Activated CD4-positive, CD25-positive, alpha-beta regulatory T cell (primary cell): ENCODE data around the gene KCNAB3.
A peak's percentile ranks its signal among the peaks of the same experiment; 100 is the strongest.

Source experiments
- DNase-seq, 4 experiments: peaks; one replicate each; lab custom pipeline; 2025; lab: John Stamatoyannopoulos, UW

Gene KCNAB3

GRCh38 chr17:7940743-7941142, 11.1 kb upstream of the KCNAB3 start:
- no peak for DNase-seq

GRCh38 chr17:7940034-7940433, 10.4 kb upstream of the KCNAB3 start:
- DNase-seq = no peak

- no peak for DNase-seq
These were observed 6.2 kb upstream of the KCNAB3 start for GRCh38 chr17:7935859-7936258.

- no peak for DNase-seq
These were observed 3.3 kb upstream of the KCNAB3 start for GRCh38 chr17:7932949-7933348.

GRCh38 chr17:7932483-7932891, 2.8 kb upstream of the KCNAB3 start:
- no peak for DNase-seq

GRCh38 chr17:7931709-7932482, 2.2 kb upstream of the KCNAB3 start, which contains the start of the genes CNTROB and TRAPPC1:
TSS of gene CNTROB (plus strand) at chr17:7932206. CDS start at chr17:7933080, 874 bp downstream.
TSS of gene TRAPPC1 (minus strand) at chr17:7931946. CDS start at chr17:7931829, 117 bp downstream.
- peak; percentile 97 to 99 (median 98) for DNase-seq

GRCh38 chr17:7930841-7931631, 1.4 kb upstream of the KCNAB3 start:
- DNase-seq = no peak

GRCh38 chr17:7927596-7927995, 2.1 kb downstream of the KCNAB3 start:
- no peak for DNase-seq

- peak; percentile 62 to 72 (median 70) for DNase-seq
These were observed 6.6 kb downstream of the KCNAB3 start for GRCh38 chr17:7922845-7923628.

- DNase-seq = no peak
These were observed 7.3 kb downstream of the KCNAB3 start for GRCh38 chr17:7922269-7922844.

- DNase-seq = no peak
These were observed 12.8 kb downstream of the KCNAB3 start for GRCh38 chr17:7916808-7917207.

- DNase-seq = no peak
These were observed 13.3 kb downstream of the KCNAB3 start for GRCh38 chr17:7916385-7916682.

- DNase-seq = peak; percentile 61 to 79 (median 68)
These were observed 13.9 kb downstream of the KCNAB3 start, which contains the start of gene RNF227 for GRCh38 chr17:7915611-7916384. TSS of gene RNF227 (minus strand) at chr17:7916289. CDS start at chr17:7916195, 94 bp downstream.

GRCh38 chr17:7915179-7915610, 14.5 kb downstream of the KCNAB3 start:
- DNase-seq = no peak

- DNase-seq = no peak
These were observed 16.6 kb downstream of the KCNAB3 start for GRCh38 chr17:7912927-7913524.

GRCh38 chr17:7911116-7911515, 18.5 kb downstream of the KCNAB3 start:
- DNase-seq = no peak

- DNase-seq = no peak
These were observed 18.9 kb downstream of the KCNAB3 start for GRCh38 chr17:7910711-7911110.

GRCh38 chr17:7910281-7910680, 19.4 kb downstream of the KCNAB3 start:
- DNase-seq = no peak

GRCh38 chr17:7909089-7909488, 20.6 kb downstream of the KCNAB3 start:
- DNase-seq = no peak
